Activated CD4-positive, alpha-beta T cell treated with anti-CD3 and anti-CD28 coated beads, Interleukin-10, Interleukin-2, amounts not matched to agents 100 ng/mL and 50 ng/mL, durations not matched to agents 16 hours and 8 hours (primary cell): ENCODE results near the gene MCTP2.
"Not testable (repeated sequence)": the region's sequence is repeated elsewhere in the genome, so short reads cannot be mapped to it uniquely, and the experiment has no call there.

Experiments
- DNase-seq: peaks from one replicate; pipeline ENCODE4 v3.0.0-alpha.2; 2020

The MCTP2 gene

DNA sequence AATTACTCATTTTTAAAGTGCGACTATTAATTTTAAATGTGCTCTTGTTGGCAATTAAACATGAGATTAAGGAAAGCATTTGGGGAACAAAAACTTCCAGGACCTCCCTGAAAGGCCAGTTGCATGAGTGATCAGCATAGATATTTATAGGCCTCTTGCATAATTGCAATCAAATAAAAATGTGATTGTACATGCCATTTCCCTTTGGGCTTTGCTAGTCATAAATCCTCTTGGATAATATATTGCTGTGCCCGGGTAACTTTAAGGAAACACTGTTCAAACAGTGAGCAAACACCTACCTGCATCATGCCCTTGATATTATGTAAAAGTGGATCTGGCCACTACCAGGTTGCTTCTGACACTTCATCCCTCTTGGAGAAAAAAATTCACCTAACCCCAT lies 239.1 kb downstream of the MCTP2 start:
- no peak for DNase-seq

DNA sequence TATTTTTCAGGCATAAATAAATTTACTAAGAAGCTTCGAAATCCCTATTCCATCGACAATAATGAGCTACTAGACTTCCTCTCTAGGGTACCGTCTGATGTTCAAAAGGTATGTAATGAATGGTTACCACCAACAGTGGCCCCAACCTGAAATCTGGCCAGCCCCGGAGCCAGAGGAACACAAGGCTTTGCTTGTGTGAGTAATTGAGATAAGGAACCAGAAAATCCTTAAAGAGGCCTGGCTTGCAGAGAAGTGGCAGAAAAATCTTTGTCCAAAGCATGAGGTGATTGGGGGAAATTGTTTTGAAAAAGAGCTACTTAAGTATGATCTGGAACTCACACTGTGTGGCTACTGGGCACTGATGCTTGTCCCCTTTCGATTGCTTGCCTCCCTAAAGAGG lies 245.3 kb downstream of the MCTP2 start:
- DNase-seq, result no peak

DNA sequence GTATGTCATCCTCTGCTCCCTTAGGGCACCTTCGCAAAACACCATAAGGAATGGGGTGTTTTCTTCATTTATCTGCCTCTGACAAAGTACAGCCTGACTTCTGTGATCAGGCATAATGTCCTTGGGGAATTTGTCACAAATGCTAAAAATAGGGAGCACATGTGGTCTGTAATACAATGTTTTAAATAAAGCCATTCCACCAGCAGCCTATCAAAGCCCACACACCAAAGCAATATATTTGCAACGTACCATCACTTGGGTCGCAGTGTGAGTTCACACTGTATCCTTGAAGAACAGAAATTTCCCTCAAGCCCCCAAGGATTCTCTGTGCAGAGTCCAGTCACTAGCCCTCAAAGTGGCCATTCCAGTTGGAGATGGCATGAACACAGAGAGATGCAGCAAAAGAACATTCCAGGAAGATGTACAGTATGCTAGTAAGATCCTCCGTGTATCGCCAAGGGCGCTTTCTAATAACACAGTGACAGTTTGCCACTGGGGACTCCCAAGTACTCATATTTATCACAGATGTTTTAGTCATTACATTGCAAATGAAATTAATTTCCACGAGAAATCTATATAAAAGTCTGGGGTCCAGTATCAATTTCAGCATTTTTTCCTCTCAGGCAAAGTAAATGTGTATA lies 246.7 kb downstream of the MCTP2 start:
- DNase-seq, result no peak

DNA sequence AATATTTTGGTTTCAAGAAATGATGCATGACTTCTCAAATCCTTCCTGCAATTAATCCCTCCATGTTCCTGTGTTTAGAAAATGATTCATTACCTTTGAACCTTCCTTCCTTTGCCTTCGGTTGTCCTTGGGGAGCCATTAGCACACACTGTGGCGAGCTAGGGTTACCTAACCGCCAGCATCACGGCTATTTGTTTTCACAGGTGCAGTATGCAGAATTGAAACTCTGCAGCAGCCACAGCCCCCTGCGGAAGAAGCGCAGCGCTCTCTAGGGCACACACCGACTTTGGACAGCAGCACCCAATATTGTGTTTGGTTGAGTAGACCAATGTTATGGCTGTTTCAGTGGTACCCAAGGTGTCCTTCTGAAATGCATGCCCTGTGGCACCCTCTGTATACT lies 247.4 kb downstream of the MCTP2 start:
- no peak for DNase-seq

DNA sequence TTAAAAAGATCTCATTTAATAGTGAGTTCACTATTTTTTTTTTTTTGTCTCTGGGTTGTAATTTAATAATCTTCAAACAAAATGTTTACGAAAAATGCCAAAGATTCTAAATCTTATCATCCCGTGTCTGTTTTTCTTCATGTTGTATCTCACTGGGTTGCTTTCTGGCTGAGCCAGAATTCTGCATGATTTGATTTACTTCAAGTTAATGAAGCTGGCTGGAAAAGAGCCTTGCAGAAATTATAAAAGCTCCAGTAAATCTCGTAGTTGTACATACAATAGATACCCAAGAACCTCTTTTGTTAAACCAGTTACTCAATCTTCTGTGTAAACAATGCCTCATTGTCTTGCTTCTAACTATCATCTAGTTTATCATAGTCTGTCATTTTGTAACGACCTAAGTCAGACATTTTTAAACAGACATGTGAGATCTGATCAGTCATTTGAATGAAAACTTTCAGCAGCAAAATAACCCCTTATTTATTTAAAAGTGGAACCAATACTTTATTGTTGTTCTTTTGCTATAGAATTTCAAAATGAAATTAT lies 249.0 kb downstream of the MCTP2 start:
- no peak for DNase-seq

DNA sequence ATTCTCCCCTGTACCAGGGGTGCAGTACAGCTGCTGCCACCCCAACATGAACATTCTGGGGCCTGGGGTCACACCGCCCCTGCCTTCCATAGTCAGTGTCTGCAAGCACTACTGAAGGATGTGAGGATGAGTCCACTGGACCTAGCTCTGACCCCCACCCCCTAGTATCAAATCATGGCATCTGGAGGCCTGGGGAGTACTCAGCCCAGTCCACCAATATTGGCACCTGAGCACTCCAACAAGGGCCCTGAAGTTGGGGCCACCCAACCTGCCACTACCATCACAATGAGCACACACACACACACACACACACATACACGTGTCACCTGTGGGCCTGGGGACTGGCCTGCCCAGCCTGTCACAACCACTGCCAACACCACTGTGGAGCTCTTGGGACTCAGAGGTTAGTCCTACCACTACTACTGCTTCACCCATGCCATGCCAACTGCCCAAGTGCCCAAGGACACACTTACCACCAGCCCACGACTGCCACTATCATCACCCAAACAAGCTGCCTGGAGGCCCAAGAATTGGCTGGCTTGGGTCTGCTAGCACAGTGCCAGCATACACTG lies 253.9 kb downstream of the MCTP2 start:
- DNase-seq, result no peak

DNA sequence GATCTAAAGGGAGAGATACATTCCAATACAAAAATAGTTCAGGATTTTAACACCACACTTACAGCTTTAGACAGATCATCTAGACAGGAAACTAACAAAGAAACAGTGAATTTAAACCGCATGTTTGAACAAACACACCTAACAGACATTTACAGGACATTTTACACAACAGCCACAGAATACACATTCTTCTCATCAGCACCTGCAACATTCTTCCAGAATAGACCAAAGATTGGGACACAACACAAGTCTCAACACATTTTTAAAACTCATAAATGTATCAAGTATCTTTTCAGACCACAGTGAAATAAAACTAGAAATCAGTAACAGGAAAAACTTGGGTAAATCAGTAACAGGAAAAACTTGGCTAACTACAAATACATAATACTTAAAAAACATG lies 256.3 kb downstream of the MCTP2 start:
- no peak for DNase-seq

DNA sequence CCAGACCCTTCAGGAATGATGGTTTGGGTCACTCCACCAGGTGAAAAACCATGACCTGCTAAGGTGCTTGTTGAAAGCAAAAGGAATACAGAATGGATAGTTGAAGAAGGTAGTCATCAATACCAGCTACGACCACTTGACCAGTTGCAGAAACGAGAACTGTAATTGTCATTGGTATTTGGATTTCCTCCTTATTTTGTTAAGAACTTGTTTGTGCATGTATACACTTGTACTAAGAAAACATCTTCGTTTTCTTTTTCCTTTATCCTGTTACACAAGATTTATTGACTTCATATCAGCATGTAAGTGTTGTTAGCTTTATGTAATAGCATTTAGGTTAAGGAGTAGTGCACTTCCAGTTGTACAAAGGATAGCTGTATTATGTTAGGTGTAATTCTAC lies 261.8 kb downstream of the MCTP2 start:
- DNase-seq, result no peak

DNA sequence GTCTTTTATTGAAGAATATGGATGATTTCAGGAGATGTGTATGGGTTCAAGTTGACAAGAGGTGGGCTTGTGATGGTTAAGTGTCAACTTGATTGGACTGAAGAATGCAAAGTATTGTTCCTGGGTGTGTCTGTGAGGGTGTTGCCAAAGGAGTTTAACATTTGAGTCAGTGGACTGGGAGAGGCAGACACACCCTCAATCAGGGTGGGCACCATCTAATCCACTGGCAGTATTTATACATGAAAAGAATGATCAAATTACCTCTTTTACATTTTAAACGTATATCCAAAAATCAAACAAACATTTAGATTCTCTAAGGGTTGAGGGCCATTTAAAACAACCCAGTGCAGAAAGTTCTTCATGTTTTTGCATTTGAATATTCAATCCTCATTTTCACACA lies 262.2 kb downstream of the MCTP2 start:
- not testable (repeated sequence) for DNase-seq

DNA sequence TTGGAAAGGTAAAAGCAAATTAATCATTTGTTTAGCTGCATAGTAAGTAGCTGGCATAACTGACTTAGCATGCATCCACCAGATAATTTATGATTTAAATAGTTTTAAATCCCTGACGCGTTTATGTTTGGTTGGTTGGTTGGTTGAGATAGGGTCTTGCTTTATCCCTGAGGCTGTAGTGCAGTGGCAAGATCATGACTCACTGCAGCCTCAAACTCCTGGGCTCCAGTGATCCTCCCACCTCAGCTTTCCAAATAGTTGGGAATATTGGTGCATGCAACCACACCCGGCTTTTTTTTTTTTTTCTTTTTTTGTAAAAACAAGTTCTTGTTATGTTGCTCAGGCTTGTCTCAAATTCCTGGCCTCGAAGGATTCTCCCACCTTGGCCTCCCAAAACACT lies 263.4 kb downstream of the MCTP2 start:
- no peak for DNase-seq

DNA sequence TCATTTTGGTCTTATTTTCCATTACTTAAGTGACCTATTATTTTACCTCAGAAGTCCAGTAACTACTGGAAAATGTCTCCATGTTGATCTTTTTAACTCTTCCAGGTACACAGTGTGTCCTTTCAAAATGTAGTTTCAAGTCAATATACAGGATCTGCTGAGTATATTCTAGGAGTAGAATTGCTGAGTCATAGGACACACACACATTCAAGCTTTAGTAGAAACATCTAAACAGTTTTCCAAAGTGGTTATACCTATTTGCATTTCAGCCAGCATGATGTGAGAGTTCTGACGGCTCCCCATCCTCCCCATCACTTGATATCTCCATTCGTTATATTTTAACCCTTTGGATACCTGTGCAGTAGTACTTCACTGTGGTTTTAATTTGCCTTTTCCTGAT lies 271.9 kb downstream of the MCTP2 start:
- no peak for DNase-seq

DNA sequence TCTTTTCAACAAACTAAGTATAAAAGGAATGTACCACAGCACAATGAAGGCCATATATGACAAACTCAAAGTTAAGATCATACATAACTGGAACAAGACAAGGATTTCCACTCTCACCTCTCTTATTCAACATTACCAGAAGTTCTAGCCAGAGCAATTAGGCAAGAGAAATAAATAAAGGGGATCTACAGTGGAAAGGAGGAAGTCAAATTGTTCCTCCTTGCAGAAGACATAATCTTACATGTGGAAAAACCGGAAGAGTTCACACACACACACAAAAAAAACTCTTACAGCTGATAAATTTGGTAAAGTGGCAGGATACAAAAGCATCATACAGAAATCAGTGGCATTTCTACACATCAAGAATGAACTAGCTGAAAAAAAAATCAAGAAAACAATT lies 277.9 kb downstream of the MCTP2 start:
- no peak for DNase-seq

DNA sequence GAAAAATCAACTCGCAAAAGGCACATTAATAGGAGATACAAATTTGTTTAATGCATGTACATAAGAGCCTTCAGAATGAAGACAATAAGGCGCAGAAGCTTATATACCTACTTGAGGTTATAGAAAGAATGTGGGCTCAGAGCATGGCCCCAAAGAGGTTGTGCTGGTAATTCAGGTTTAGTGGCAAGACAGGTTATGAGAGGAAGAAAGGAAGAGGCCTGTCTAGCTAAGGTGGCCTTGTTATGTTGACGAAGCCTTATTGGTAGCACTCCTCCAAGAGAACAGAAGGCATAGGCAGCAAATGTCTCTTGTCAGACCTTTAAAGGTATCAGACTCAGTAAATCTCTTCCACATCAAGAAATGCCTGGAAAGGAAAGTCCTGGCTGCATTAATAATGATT lies 290.8 kb downstream of the MCTP2 start:
- DNase-seq, result no peak

DNA sequence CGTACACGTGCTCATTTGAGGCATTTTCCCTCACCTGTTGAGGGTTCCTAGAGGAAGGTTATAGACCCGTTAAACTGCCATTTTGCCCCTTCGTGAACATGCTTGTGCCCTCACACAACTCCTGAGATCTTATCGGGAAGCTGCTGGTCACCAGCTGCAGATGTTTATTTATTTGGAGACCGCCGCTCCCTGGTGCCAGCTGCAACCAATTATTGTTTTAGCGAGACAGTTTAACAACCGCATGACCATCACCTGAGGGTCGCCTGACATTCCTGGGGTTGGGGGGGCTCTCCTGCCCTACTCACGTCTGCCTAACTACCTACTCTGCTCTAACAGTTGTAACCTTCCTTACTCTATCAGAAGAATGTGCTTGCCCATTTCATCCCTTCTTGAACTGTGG lies 292.5 kb downstream of the MCTP2 start:
- no peak for DNase-seq

DNA sequence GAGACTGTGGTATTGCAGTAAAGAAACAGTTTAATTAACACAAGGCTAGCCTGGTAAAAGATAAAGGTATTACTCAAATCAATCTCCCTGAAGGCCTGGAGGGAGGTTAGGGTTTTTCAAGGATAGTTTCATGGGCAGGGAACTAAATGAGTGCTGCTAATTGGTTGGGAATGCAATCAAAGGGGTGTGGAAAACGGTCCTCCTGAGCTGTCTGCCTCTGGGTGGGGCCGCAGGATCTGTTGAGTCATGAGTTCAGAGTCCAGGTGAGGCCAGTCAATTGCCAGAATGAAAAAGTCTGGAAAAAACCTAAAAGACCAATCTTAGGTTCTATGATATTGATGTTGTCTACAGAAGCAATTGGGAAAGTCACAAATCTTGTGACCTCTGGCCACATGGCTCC lies 293.2 kb downstream of the MCTP2 start:
- DNase-seq, result no peak

DNA sequence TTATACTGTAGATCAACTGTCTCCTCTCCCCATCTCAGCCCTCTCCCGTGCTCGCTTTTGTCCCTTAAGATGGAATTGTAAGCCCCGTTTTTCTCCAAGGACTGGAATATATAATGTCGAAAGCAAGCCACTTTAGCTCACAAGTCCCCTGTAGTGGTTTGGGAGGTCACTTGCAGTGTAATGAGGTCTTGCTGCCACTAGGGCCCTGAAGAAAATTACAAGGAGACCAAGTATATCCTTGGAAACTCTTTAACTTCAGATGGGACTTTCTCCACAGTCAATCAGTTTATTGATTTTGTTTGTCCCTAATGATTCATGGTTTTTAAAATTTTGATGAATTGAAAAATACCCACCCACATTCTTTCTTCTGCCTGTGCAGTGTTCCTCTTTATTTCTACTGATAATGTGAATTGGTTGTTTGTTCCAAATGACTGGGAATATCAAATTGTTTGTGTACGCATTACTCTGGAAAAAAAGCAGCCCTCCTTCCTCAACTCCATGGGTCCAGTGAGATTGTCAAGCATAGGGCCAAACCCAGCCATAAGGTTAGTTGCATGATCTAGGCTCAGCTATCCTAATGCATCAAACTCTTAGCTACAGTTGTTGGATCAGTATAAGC lies 294.8 kb downstream of the MCTP2 start:
- no peak for DNase-seq

DNA sequence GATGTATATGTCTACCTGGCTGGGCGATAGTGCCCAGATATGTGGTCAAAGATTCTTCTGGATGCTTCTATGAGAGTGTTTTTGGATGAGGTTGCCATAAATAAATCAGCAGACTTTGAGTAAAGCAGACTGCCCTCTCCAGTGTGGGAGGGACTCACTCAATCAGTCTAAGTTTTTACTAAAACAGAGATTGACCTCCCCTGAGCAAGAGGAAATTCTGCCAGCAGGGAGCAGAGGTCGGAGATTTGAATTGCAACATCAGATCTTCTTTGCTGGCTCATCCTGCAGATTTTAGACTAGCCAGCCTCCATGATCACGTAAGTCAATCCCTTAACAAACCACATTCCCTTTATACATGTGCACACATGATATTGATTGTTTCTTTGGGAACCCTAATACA lies 300.9 kb downstream of the MCTP2 start:
- no peak for DNase-seq
